Omental fat pad (tissue), 4 donors: ENCODE data around the gene LAS1L. TPM values are rescaled to one million over a fixed set of nuclear protein-coding genes. Genes with fewer than 3 reads are reported as not detected.
A peak's percentile ranks its signal among the peaks of the same experiment; 100 is the strongest.
"Not testable (repeated sequence)": the region's sequence is repeated elsewhere in the genome, so short reads cannot be mapped to it uniquely, and the experiment has no call there.

Experiments used
- ATAC-seq: fragments of 150-250 bp; one replicate; pipeline ENCODE4 v1.9.1; 2016; ENCODE audit warnings: mild to moderate bottlenecking, moderate library complexity; ENCODE audit not compliant: low FRiP score
- DNase-seq: peaks from one replicate; pipeline ENCODE4 v3.0.0-alpha.2; 2019; ENCODE audit warnings: low spot score
- total RNA-seq, 4 donors: library from RNA; depleted of rRNA; stranded (reverse); fragments of >200 nt; gene quantifications; one replicate each; pipeline ENCODE4 v1.1.0, GENCODE V29; 2016
- TF ChIP-seq, protein P1 (sequence below), 3 donors: fragments of 450-650 bp; IDR thresholded peaks; one replicate each; pipeline ENCODE4 v1.5.1; 2016 to 2017; ENCODE audit warnings: antibody characterized with exemption in 3 of 3, mild to moderate bottlenecking in 3 of 3, moderate library complexity in 2 of 3

Gene LAS1L
- total RNA-seq, 4 donors from 2014 or later = 15.0 to 32.4 (median 25.0) TPM

- TF ChIP-seq, protein P1, sequence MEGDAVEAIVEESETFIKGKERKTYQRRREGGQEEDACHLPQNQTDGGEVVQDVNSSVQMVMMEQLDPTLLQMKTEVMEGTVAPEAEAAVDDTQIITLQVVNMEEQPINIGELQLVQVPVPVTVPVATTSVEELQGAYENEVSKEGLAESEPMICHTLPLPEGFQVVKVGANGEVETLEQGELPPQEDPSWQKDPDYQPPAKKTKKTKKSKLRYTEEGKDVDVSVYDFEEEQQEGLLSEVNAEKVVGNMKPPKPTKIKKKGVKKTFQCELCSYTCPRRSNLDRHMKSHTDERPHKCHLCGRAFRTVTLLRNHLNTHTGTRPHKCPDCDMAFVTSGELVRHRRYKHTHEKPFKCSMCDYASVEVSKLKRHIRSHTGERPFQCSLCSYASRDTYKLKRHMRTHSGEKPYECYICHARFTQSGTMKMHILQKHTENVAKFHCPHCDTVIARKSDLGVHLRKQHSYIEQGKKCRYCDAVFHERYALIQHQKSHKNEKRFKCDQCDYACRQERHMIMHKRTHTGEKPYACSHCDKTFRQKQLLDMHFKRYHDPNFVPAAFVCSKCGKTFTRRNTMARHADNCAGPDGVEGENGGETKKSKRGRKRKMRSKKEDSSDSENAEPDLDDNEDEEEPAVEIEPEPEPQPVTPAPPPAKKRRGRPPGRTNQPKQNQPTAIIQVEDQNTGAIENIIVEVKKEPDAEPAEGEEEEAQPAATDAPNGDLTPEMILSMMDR (IDR thresholded peaks at IDR 0.05) = no peak
- no peak for ATAC-seq
- DNase-seq = no peak
Measured at GRCh38 chrX:65536291-65536690, 1.7 kb upstream of the LAS1L start.

GRCh38 chrX:65532016-65532415 is 2.6 kb downstream of the LAS1L start:
- DNase-seq (no peak), ATAC-seq (no peak)
- TF ChIP-seq, protein P1 (IDR thresholded peaks at IDR 0.05) = no peak

DNA sequence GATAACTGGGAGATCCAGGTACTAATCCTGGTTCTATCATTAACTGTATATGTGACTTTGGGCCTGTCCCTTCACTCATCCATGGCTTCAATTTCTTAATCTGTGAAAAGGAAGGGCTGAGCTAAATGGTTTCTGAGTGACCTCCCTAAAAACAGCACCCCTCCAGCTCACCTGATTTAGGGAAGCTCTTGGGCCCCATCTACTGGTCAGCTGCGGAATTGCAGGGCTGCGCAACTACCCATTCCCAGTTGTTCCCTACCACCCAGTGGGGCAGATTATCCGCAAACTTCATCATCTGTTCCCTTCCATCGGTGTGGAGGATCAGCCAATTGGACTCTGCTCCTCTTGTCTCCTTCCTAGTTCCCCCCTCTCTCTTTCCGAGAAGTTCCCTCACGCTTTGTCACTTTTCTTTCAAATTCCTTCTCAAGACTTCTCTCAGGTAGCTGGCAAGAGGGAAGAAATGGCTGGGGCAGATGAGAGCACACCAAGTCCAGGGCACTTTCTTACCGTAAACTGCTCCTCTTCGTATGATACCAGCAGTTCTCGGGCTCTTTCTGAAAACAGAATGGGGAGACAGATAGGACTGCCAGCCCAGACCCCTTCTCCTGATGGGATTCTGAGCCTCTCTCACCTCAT is 5.8 kb downstream of the LAS1L start:
- DNase-seq = peak; percentile 66
- TF ChIP-seq, protein P1 (IDR thresholded peaks at IDR 0.05) = peak in 1 of 3 donors; percentile 63
- no peak for ATAC-seq

- TF ChIP-seq, protein P1 (IDR thresholded peaks at IDR 0.05) = no peak
- DNase-seq (no peak), ATAC-seq (no peak)
Measured at GRCh38 chrX:65528293-65528692, 6.3 kb downstream of the LAS1L start.

- ATAC-seq (no peak), DNase-seq (no peak)
- TF ChIP-seq, protein P1 (IDR thresholded peaks at IDR 0.05) = no peak
Measured at GRCh38 chrX:65524139-65524538, 10.4 kb downstream of the LAS1L start.

DNA sequence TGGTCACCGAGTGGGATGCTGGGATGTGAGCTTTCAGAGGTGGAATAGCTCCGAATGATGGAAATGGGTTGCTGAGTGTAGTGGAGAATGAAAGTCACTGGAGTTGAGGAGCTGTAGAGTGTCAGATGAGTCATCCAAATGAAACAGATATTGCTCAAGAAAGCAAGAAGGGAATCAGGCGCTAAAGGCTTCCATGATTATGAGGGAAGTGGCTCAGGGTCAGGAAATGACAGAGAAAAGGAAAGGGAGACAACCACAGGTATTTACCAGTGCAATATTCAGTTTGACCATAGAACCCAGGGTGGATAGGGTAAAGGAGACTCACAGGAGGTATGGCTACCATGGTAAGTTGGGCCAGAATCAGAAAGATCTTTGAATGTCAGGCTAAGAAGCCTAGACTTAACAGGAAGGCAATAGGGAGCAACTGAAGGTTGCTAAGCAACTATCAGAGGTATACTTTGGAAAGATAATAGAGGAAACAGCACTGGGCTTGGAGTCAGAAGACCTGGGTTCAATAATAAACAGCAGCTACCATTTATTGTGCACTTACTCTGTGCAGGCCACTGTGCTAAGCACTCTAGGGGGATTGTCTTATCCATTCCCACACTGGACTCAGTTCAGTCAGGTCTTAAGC is 11.7 kb downstream of the LAS1L start:
- ATAC-seq (no peak), DNase-seq (no peak)
- TF ChIP-seq, protein P1 (IDR thresholded peaks at IDR 0.05) = no peak

- not testable (repeated sequence) for ATAC-seq, DNase-seq
Measured at GRCh38 chrX:65519530-65519929, 15.1 kb downstream of the LAS1L start.

DNA sequence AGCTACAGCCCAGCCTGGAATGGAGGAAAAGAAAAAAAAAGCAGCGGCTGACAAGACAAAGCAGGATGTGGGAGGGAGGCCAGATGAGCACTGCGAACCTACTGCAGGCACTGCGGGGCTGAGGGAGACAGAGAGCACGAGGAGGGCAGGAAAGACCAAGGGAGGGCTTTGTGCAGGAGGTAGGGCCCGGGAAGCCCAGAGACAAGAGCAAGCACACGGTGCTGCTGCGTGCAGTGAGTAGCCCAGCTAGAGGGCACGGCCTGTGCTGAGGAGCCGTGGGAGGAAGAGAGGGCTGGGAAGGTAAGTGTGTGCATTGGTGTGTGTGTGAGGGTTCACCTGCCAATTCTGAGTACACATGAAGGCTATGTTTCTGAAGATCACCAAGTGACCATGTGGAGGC is 15.6 kb downstream of the LAS1L start:
- DNase-seq, ATAC-seq: not testable (repeated sequence)
